ENCODE measurements around the gene OR6C65. TPM values are rescaled to one million over a fixed set of nuclear protein-coding genes. Genes with fewer than 3 reads are reported as not detected.
"Not testable (repeated sequence)": the region's sequence is repeated elsewhere in the genome, so short reads cannot be mapped to it uniquely, and the experiment has no call there.

Gene OR6C65
- total RNA-seq, 1 experiment from 2014 or later = not detected

GRCh38 chr12:55428331-55429243, 28.3 kb downstream of the OR6C65 start (continued):
- no peak for TF ChIP-seq ZNF281 (CRISPR knock-in tag; IDR thresholded peaks at IDR 0.05)
- TF ChIP-seq ATF2 (CRISPR knock-in tag; IDR thresholded peaks at IDR 0.05; ENCODE audit: borderline replicate concordance, low read depth) = no peak

- H3K27me3 Mint-ChIP-seq (ENCODE audit: low read depth); H3K27ac Mint-ChIP-seq; CTCF ChIA-PET; DNase-seq (ENCODE audit: low spot score); H3K4me3 Mint-ChIP-seq; H3K4me1 Mint-ChIP-seq; POLR2A ChIA-PET; ATAC-seq: not testable (repeated sequence)
- Mint-ChIP-seq H3K36me3 (peaks cover 26% of the 10 kb centered on the region), H3K9me3 (peaks cover 43% of the 10 kb centered on the region)
These were observed 40.9 kb downstream of the OR6C65 start for GRCh38 chr12:55441233-55441632.

GRCh38 chr12:55443776-55444175, 43.4 kb downstream of the OR6C65 start, which contains the start of gene OR6C2:
OR6C2 (plus strand) TSS chr12:55444076; CDS start chr12:55452214, 8,138 bp downstream.
- Mint-ChIP-seq H3K27me3 (ENCODE audit: low read depth) (no peaks in the 10 kb centered on the region; the same call in 1 of the 2 replicates), H3K36me3 (peaks cover 26% of the 10 kb centered on the region), H3K9me3 (peaks cover 40% of the 10 kb centered on the region), H3K4me1 (no peaks in the 10 kb centered on the region), H3K4me3 (no peak within 1 kb of the TSS), H3K27ac (no peak within 1 kb of the TSS)
- DNase-seq (ENCODE audit: low spot score) = no peak
- ChIA-PET CTCF (interaction anchor here (0.6 kb wide), 1 partner anchor 43 kb away, joined by 3 read pairs; no protein-coding TSS in a partner anchor), POLR2A (no interaction called here)
- no peak for ATAC-seq
- TF ChIP-seq IRF1 (CRISPR knock-in tag; IDR thresholded peaks at IDR 0.05) (no peak), CREB1 (CRISPR knock-in tag; IDR thresholded peaks at IDR 0.05) (no peak), ATF6 (CRISPR knock-in tag; IDR thresholded peaks at IDR 0.05) (no peak), ZNF219 (CRISPR knock-in tag; IDR thresholded peaks at IDR 0.05; ENCODE audit: borderline replicate concordance) (no peak), MLX (CRISPR knock-in tag; IDR thresholded peaks at IDR 0.05) (no peak), MXD4 (CRISPR knock-in tag; IDR thresholded peaks at IDR 0.05; ENCODE audit: borderline replicate concordance) (no peak), ERG (CRISPR knock-in tag; IDR thresholded peaks at IDR 0.05) (no peak), ZNF121 (CRISPR knock-in tag; IDR thresholded peaks at IDR 0.05) (no peak), ZBTB21 (CRISPR knock-in tag; IDR thresholded peaks at IDR 0.05; ENCODE audit: borderline replicate concordance) (no peak), ZNF425 (CRISPR knock-in tag; conservative IDR thresholded peaks at IDR 0.05) (no peak), ZNF671 (CRISPR knock-in tag; IDR thresholded peaks at IDR 0.05) (no peak), TP53 (CRISPR knock-in tag; IDR thresholded peaks at IDR 0.05) (no peak), CBFB (CRISPR knock-in tag; IDR thresholded peaks at IDR 0.05; ENCODE audit: low read depth) (no peak), NFE2L1 (CRISPR knock-in tag; IDR thresholded peaks at IDR 0.05) (no peak), PREB (CRISPR knock-in tag; IDR thresholded peaks at IDR 0.05; ENCODE audit: borderline replicate concordance) (no peak), TCF7 (CRISPR knock-in tag; IDR thresholded peaks at IDR 0.05; ENCODE audit: low read depth) (no peak)
